C4-2B (cell line): ENCODE results near the gene C1QTNF9.

Experiments
- CTCF ChIP-seq: fragments of 450-650 bp; conservative IDR thresholded peaks from 2 replicates; pipeline ENCODE4 v1.5.1; 2017; ENCODE audit warnings: mild to moderate bottlenecking
- ZFX ChIP-seq: fragments of 450-650 bp; IDR thresholded peaks from 2 replicates; pipeline ENCODE4 v1.6.1; 2017

- no peak for TF ChIP-seq CTCF
- TF ChIP-seq ZFX = no peak
Observed at GRCh38 chr13:24301434-24301833, 7.9 kb upstream of the C1QTNF9 start.
